Endothelial cell (in vitro differentiated cells): ENCODE measurements around the gene TKFC. TPM values are rescaled to one million over a fixed set of nuclear protein-coding genes. Genes with fewer than 3 reads are reported as not detected.

Experiments
- DNase-seq: peaks from one replicate; pipeline ENCODE4 v3.0.0; 2021; ENCODE audit warnings: low spot score
- H3K27ac Mint-ChIP-seq: one replicate; pipeline ENCODE4 v1.8.0; 2021; ENCODE audit warnings: mixed read lengths, inconsistent platforms; ENCODE audit not compliant: unreplicated experiment
- H3K27me3 Mint-ChIP-seq: one replicate; pipeline ENCODE4 v1.8.0; 2021; ENCODE audit warnings: mild to moderate bottlenecking, moderate library complexity, mixed read lengths, inconsistent platforms; ENCODE audit not compliant: unreplicated experiment
- H3K36me3 Mint-ChIP-seq: one replicate; pipeline ENCODE4 v1.8.0; 2021; ENCODE audit warnings: mild to moderate bottlenecking, low read depth, mixed read lengths, inconsistent platforms; ENCODE audit not compliant: unreplicated experiment
- H3K4me1 Mint-ChIP-seq: one replicate; pipeline ENCODE4 v1.8.0; 2021; ENCODE audit warnings: mild to moderate bottlenecking, mixed read lengths, inconsistent platforms; ENCODE audit not compliant: unreplicated experiment
- H3K4me3 Mint-ChIP-seq: one replicate; pipeline ENCODE4 v1.8.0; 2021; ENCODE audit warnings: mild to moderate bottlenecking, mixed read lengths, inconsistent platforms; ENCODE audit not compliant: unreplicated experiment
- H3K9me3 Mint-ChIP-seq: one replicate; pipeline ENCODE4 v1.8.0; 2021; ENCODE audit warnings: mixed read lengths, inconsistent platforms; ENCODE audit not compliant: unreplicated experiment
- CTCF ChIP-seq: fragments of 200-600 bp; sonication (generic); IDR thresholded peaks from one replicate; pipeline ENCODE4 v1.5.0; 2021; ENCODE audit warnings: antibody characterized with exemption; ENCODE audit not compliant: unreplicated experiment
- total RNA-seq: library from RNA; stranded (reverse); fragmentation: NEBNext Ultra II Directional; extraction: Animal tissue kit (Norgen Biotek cat#: 25700); gene quantifications from one replicate; pipeline ENCODE4 v1.2.1, GENCODE V29; 2021; ENCODE audit not compliant: unreplicated experiment

The TKFC gene
- total RNA-seq, 1 donor from 2014 or later, result 53.1 TPM

GRCh38 chr11:61353131-61354067, 20.4 kb downstream of the TKFC start:
- no peak for DNase-seq
- Mint-ChIP-seq H3K27me3 (peaks cover 7% of the 10 kb centered on the region), H3K27ac (peak overlapping the region; percentile 37), H3K36me3 (peaks cover 27% of the 10 kb centered on the region), H3K4me1 (no peaks in the 10 kb centered on the region), H3K4me3 (peak overlapping the region; percentile 44), H3K9me3 (no peaks in the 10 kb centered on the region)
- TF ChIP-seq CTCF, result no peak

GRCh38 chr11:61354208-61354607, 21.2 kb downstream of the TKFC start:
- peaks cover 24% of the 10 kb centered on the region for H3K36me3 Mint-ChIP-seq
- no peak for DNase-seq
- H3K27me3 Mint-ChIP-seq, result peaks cover 7% of the 10 kb centered on the region
- H3K4me3 Mint-ChIP-seq, result no peak overlapping the region
- peaks cover 2% of the 10 kb centered on the region for H3K4me1 Mint-ChIP-seq
- H3K27ac Mint-ChIP-seq, result no peak overlapping the region
- no peak for TF ChIP-seq CTCF
- no peaks in the 10 kb centered on the region for H3K9me3 Mint-ChIP-seq

GRCh38 chr11:61356706-61357105, 23.7 kb downstream of the TKFC start:
- Mint-ChIP-seq H3K36me3 (peaks cover 13% of the 10 kb centered on the region), H3K27ac (no peak overlapping the region), H3K27me3 (peaks cover 6% of the 10 kb centered on the region), H3K4me1 (peaks cover 17% of the 10 kb centered on the region), H3K9me3 (no peaks in the 10 kb centered on the region), H3K4me3 (no peak overlapping the region)
- DNase-seq, result no peak
- no peak for TF ChIP-seq CTCF

- no peak for DNase-seq
- peaks cover 11% of the 10 kb centered on the region for H3K27me3 Mint-ChIP-seq
- peaks cover 19% of the 10 kb centered on the region for H3K4me1 Mint-ChIP-seq
- H3K4me3 Mint-ChIP-seq, result no peak overlapping the region
- TF ChIP-seq CTCF, result no peak
- H3K36me3 Mint-ChIP-seq, result peaks cover 13% of the 10 kb centered on the region
- no peaks in the 10 kb centered on the region for H3K9me3 Mint-ChIP-seq
- H3K27ac Mint-ChIP-seq, result no peak overlapping the region
These were observed 24.3 kb downstream of the TKFC start for GRCh38 chr11:61357233-61357893.

- no peak for TF ChIP-seq CTCF
- H3K4me3 Mint-ChIP-seq, result no peak overlapping the region
- peaks cover 24% of the 10 kb centered on the region for H3K4me1 Mint-ChIP-seq
- peaks cover 15% of the 10 kb centered on the region for H3K27me3 Mint-ChIP-seq
- H3K9me3 Mint-ChIP-seq, result no peaks in the 10 kb centered on the region
- no peak overlapping the region for H3K27ac Mint-ChIP-seq
- H3K36me3 Mint-ChIP-seq, result peaks cover 15% of the 10 kb centered on the region
- DNase-seq, result no peak
These were observed 24.8 kb downstream of the TKFC start for GRCh38 chr11:61357894-61358239.
